Mucosa of descending colon (tissue), 3 donors: ENCODE measurements around the gene KRT23. TPM values are rescaled to one million over a fixed set of nuclear protein-coding genes. Genes with fewer than 3 reads are reported as not detected.

Source experiments
- ATAC-seq: fragments of 200-7000 bp; cut with Tn5 transposase; one replicate; pipeline ENCODE4 v1.9.1; 2020; ENCODE audit warnings: mild to moderate bottlenecking, moderate library complexity
- DNase-seq, 3 donors: peaks; one replicate each; pipeline ENCODE4 v3.0.0-alpha.2; 2020
- H3K36me3 ChIP-seq: fragments of 200-600 bp; one replicate; pipeline ENCODE4 v1.8.0; 2021; ENCODE audit warnings: low read depth, mild to moderate bottlenecking
- H3K4me1 ChIP-seq: fragments of 200-600 bp; one replicate; pipeline ENCODE4 v1.8.0; 2021; ENCODE audit warnings: low read depth, mild to moderate bottlenecking
- H3K4me3 ChIP-seq: fragments of 200-600 bp; one replicate; pipeline ENCODE4 v1.8.0; 2021; ENCODE audit warnings: mild to moderate bottlenecking
- H3K9me3 ChIP-seq: fragments of 200-600 bp; one replicate; pipeline ENCODE4 v1.8.0; 2021; ENCODE audit warnings: mild to moderate bottlenecking
- CTCF ChIP-seq: fragments of 200-600 bp; IDR thresholded peaks from one replicate; pipeline ENCODE4 v1.8.0; 2022; ENCODE audit warnings: antibody characterized with exemption, mild to moderate bottlenecking
- intact Hi-C, 2 donors: fragments of 100-400 bp; cut with DNase I in 1 of 2; cut with micrococcal nuclease in 1 of 2; formaldehyde crosslinking; loops; one replicate each; pipeline versions ENCODE4 v1.11.0 to v1.11.1; 2022; cut with DNase I, micrococcal nuclease
- total RNA-seq, 3 donors: library from RNA; stranded (reverse); fragmentation: NEBNext Ultra II Directional in 2 of 3; extraction: Animal tissue kit (Norgen Biotek cat#: 25700) in 2 of 3; gene quantifications; one replicate each; pipeline versions ENCODE4 v1.2.1 to v1.2.4, GENCODE V29; 2021 to 2023
- donor health status: DM: no; HTN: no; CAD: no; lungs with moderate emphysema.
- donor health status: DM: no; HTN: no; CAD: no.
- donor health status: DM: no; HTN: yes; CAD: no.

The KRT23 gene
- total RNA-seq, 3 donors from 2014 or later: 0.53 TPM; not detected in 2

GRCh38 chr17:40980117-40980516 lies 42.7 kb upstream of the KRT23 start:
- intact Hi-C loops: no loop called here
- Histone ChIP-seq H3K4me3 (no peak overlapping the region), H3K9me3 (no peaks in the 10 kb centered on the region), H3K4me1 (no peaks in the 10 kb centered on the region), H3K36me3 (no peaks in the 10 kb centered on the region)
- TF ChIP-seq CTCF: no peak
- DNase-seq: no peak
- ATAC-seq: no peak

GRCh38 chr17:40978575-40979151 lies 41.2 kb upstream of the KRT23 start:
- no peak for TF ChIP-seq CTCF
- Histone ChIP-seq H3K4me3 (no peak overlapping the region), H3K4me1 (no peaks in the 10 kb centered on the region), H3K36me3 (no peaks in the 10 kb centered on the region), H3K9me3 (no peaks in the 10 kb centered on the region)
- intact Hi-C loops: no loop called here
- DNase-seq (no peak), ATAC-seq (no peak)

GRCh38 chr17:40975516-40975915 lies 38.1 kb upstream of the KRT23 start:
- intact Hi-C loops: no loop called here
- no peak for ATAC-seq
- Histone ChIP-seq H3K36me3 (no peaks in the 10 kb centered on the region), H3K4me3 (no peak overlapping the region), H3K9me3 (no peaks in the 10 kb centered on the region), H3K4me1 (no peaks in the 10 kb centered on the region)
- DNase-seq: no peak
- TF ChIP-seq CTCF: no peak

GRCh38 chr17:40974366-40974765 lies 36.9 kb upstream of the KRT23 start:
- no peak for ATAC-seq
- Histone ChIP-seq H3K36me3 (no peaks in the 10 kb centered on the region), H3K9me3 (no peaks in the 10 kb centered on the region), H3K4me1 (no peaks in the 10 kb centered on the region), H3K4me3 (no peak overlapping the region)
- intact Hi-C loops: no loop called here
- no peak for TF ChIP-seq CTCF
- DNase-seq: no peak

GRCh38 chr17:40967582-40967981 lies 30.1 kb upstream of the KRT23 start:
- no peaks in the 10 kb centered on the region for H3K36me3 ChIP-seq
- no peak for TF ChIP-seq CTCF
- H3K4me1 ChIP-seq: no peaks in the 10 kb centered on the region
- DNase-seq (no peak), ATAC-seq (no peak)
- no peaks in the 10 kb centered on the region for H3K9me3 ChIP-seq
- intact Hi-C loops: no loop called here
- H3K4me3 ChIP-seq: no peak overlapping the region

- DNase-seq (no peak), ATAC-seq (no peak)
- Histone ChIP-seq H3K4me3 (no peak within 1 kb of the TSS), H3K9me3 (no peaks in the 10 kb centered on the region), H3K4me1 (no peaks in the 10 kb centered on the region), H3K36me3 (no peaks in the 10 kb centered on the region)
- intact Hi-C loops: no loop called here
- TF ChIP-seq CTCF: no peak
Observed at GRCh38 chr17:40966848-40967247, 29.4 kb upstream of the KRT23 start, which contains the start of gene KRT39. KRT39 (minus strand) TSS chr17:40966948; CDS start chr17:40966856, 92 bp downstream.
